Parathyroid adenoma (tissue), 2 donors: ENCODE data around the gene ADCY2.

Source experiments
- H2AFZ ChIP-seq: fragments of 300-600 bp; sonication (generic); one replicate; pipeline ENCODE4 v1.7.0; 2017; ENCODE audit warnings: antibody characterized with exemption, mild to moderate bottlenecking
- H3K27ac ChIP-seq: fragments of 300-600 bp; sonication (generic); one replicate; pipeline ENCODE4 v1.7.0; 2017
- H3K27me3 ChIP-seq: fragments of 300-600 bp; sonication (generic); one replicate; pipeline ENCODE4 v1.7.0; 2017; ENCODE audit warnings: low read length; ENCODE audit not compliant: control insufficient read depth, insufficient read depth
- H3K36me3 ChIP-seq: fragments of 300-600 bp; sonication (generic); one replicate; pipeline ENCODE4 v1.7.0; 2017; ENCODE audit warnings: low read length; ENCODE audit not compliant: control insufficient read depth, insufficient read depth
- H3K4me1 ChIP-seq: fragments of 300-600 bp; sonication (generic); one replicate; pipeline ENCODE4 v1.7.0; 2017; ENCODE audit warnings: control low read depth
- H3K4me2 ChIP-seq: fragments of 300-600 bp; sonication (generic); one replicate; pipeline ENCODE4 v1.7.0; 2017; ENCODE audit warnings: low read length
- H3K4me3 ChIP-seq: fragments of 300-600 bp; sonication (generic); one replicate; pipeline ENCODE4 v1.7.0; 2017; ENCODE audit warnings: low read depth, low read length
- H3K79me2 ChIP-seq: fragments of 300-600 bp; sonication (generic); one replicate; pipeline ENCODE4 v1.7.0; 2017; ENCODE audit warnings: control low read depth
- H3K9ac ChIP-seq: fragments of 300-600 bp; sonication (generic); one replicate; pipeline ENCODE4 v1.7.0; 2017; ENCODE audit warnings: mild to moderate bottlenecking
- H3K9me3 ChIP-seq: fragments of 300-600 bp; sonication (generic); one replicate; pipeline ENCODE4 v1.7.0; 2017; ENCODE audit warnings: low read length; ENCODE audit not compliant: control insufficient read depth
- TF ChIP-seq, protein P1 (sequence below): fragments of 300-600 bp; sonication (generic); IDR thresholded peaks from one replicate; pipeline ENCODE4 v1.7.0; 2017; ENCODE audit warnings: antibody characterized with exemption, mild to moderate bottlenecking
- donor health status: primary hyperparathyroidism.

The ADCY2 gene

DNA sequence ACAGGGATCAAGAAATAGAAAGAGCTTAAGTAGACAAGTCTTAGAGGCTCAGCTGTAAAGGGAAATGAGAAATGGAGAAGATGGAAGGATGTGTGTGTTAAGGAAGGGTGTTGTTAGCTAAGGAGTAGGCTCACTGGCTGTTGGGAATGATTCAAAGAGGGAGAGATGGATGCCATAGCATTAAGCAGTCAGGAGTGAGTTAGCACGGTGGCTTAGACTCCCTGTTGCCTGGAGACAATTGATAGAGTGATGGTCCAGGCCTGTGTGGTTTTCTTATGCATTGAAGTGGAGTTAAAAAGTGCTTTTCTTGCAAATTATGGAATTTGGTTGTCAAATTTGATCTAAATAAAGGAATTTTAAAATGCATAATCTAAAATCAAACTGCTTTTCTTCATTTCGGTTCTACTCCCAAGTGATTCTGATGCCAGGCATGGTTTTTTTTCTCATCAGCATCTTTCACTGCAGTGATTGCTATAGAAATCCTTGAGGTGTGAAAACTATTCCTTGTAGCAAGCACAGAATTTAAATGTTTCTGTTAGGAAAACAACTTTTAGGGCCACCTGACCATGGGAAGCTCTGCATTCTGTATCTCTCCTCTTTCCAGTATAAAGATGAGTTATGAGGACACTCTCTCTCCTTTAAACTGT is 214.7 kb downstream of the ADCY2 start:
- H3K9ac ChIP-seq, result no peak overlapping the region
- no peak overlapping the region for H3K4me3 ChIP-seq
- no peak overlapping the region for H2AFZ ChIP-seq
- H3K36me3 ChIP-seq, result no peaks in the 10 kb centered on the region
- no peak overlapping the region for H3K27ac ChIP-seq
- no peaks in the 10 kb centered on the region for H3K79me2 ChIP-seq
- no peak overlapping the region for H3K4me2 ChIP-seq
- TF ChIP-seq, protein P1, sequence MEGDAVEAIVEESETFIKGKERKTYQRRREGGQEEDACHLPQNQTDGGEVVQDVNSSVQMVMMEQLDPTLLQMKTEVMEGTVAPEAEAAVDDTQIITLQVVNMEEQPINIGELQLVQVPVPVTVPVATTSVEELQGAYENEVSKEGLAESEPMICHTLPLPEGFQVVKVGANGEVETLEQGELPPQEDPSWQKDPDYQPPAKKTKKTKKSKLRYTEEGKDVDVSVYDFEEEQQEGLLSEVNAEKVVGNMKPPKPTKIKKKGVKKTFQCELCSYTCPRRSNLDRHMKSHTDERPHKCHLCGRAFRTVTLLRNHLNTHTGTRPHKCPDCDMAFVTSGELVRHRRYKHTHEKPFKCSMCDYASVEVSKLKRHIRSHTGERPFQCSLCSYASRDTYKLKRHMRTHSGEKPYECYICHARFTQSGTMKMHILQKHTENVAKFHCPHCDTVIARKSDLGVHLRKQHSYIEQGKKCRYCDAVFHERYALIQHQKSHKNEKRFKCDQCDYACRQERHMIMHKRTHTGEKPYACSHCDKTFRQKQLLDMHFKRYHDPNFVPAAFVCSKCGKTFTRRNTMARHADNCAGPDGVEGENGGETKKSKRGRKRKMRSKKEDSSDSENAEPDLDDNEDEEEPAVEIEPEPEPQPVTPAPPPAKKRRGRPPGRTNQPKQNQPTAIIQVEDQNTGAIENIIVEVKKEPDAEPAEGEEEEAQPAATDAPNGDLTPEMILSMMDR, result no peak
- no peaks in the 10 kb centered on the region for H3K9me3 ChIP-seq
- no peaks in the 10 kb centered on the region for H3K4me1 ChIP-seq
- no peaks in the 10 kb centered on the region for H3K27me3 ChIP-seq

DNA sequence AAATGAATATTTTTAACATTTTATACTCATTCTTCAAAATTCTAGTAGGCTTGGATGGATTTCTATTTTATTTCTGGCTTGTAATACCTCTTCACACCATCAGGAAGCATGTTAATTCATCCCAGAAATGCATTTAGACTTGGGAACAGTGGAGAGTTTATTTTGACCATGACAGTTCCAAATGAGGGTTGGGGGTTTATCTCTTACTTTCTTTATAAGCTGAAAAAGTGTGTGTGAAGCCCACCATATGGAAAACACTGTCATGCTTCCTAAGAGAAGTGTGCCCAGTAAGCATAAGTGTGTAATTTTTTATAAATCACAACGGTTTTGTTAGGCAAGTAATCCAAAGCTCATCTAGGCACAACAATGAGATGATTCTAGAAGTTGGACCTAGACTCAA is 215.6 kb downstream of the ADCY2 start:
- Histone ChIP-seq H3K27ac (no peak overlapping the region), H3K4me3 (no peak overlapping the region), H3K27me3 (no peaks in the 10 kb centered on the region)

DNA sequence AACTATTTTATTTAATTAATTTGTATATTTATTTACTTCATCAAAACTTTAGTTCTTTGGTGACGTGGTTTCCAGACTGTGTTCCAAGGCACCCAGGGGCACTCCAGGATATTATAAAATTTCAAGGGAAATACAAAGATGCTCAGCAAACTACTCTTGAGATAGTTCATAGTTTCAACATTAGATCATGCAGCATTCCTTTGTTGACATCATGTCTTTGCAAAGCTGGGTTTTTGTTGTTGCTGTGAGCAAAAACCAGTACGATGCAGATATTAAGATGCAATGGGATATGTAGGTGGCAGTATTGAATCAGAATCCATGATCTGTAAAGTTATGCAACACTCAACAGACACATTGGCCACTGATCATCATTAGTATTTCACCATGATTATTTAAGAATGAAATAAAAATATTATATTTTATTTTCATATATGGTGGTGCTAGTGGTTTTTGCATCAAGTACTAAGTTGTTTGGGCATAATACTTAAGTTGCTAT is 219.7 kb downstream of the ADCY2 start:
- Histone ChIP-seq H3K4me3 (no peak overlapping the region), H3K27me3 (no peaks in the 10 kb centered on the region), H3K4me2 (no peak overlapping the region), H3K9ac (no peak overlapping the region), H2AFZ (no peak overlapping the region), H3K36me3 (no peaks in the 10 kb centered on the region), H3K9me3 (no peaks in the 10 kb centered on the region), H3K79me2 (no peaks in the 10 kb centered on the region), H3K4me1 (no peaks in the 10 kb centered on the region), H3K27ac (no peak overlapping the region)
- TF ChIP-seq, protein P1, result no peak

More for the DNA sequence above, 215.6 kb downstream of the ADCY2 start:
- no peaks in the 10 kb centered on the region for H3K79me2 ChIP-seq
- no peak overlapping the region for H3K4me2 ChIP-seq
- H3K4me1 ChIP-seq, result no peaks in the 10 kb centered on the region
- no peaks in the 10 kb centered on the region for H3K36me3 ChIP-seq
- no peaks in the 10 kb centered on the region for H3K9me3 ChIP-seq
- TF ChIP-seq, protein P1, result no peak
- no peak overlapping the region for H2AFZ ChIP-seq
- no peak overlapping the region for H3K9ac ChIP-seq

DNA sequence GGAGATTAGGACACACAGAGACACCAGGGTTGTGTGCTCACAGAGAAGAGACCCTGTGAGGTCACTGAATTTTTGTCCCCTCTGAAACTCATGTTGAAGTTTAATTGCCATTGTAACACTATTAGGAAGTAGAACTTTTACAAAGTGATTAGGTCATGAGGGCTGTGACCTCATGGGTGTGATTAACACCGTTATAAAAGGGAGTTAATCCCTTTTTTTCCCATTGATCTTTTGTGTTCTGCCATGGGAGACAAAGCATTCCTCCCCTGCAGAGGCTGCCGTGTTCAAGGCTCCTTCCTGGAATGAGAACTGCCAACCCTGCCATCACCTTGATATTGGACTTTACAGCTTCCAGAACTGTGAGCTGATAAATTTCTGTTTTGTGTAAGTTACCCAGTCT is 221.0 kb downstream of the ADCY2 start:
- Histone ChIP-seq H3K27me3 (no peaks in the 10 kb centered on the region), H2AFZ (no peak overlapping the region), H3K36me3 (no peaks in the 10 kb centered on the region), H3K4me3 (no peak overlapping the region), H3K9me3 (no peaks in the 10 kb centered on the region), H3K79me2 (no peaks in the 10 kb centered on the region), H3K27ac (no peak overlapping the region), H3K4me1 (no peaks in the 10 kb centered on the region), H3K4me2 (no peak overlapping the region), H3K9ac (no peak overlapping the region)
- TF ChIP-seq, protein P1, result no peak

DNA sequence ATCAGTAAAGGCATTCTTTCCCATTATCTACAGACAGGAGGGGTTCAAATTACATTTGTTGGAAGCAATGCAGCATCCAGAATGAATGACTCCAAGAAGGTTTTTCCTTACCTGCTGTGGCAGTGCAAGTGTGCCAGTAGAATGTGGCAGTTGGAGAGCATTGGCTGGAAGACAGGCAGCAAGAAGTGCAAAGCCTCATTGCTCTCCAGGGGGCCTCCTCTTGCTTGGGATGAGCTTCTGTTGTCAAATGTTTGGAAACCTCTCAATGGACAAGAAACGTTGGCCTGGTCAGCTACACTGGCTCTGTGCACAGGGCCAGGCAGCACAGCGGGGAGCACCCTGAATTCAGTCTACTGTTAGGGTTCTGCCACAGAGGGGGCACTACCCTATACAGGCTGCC is 226.6 kb downstream of the ADCY2 start:
- H3K9ac ChIP-seq, result no peak overlapping the region
- H3K27me3 ChIP-seq, result no peaks in the 10 kb centered on the region
- no peak overlapping the region for H2AFZ ChIP-seq
- TF ChIP-seq, protein P1, result no peak
- no peaks in the 10 kb centered on the region for H3K36me3 ChIP-seq
- H3K79me2 ChIP-seq, result no peaks in the 10 kb centered on the region
- H3K9me3 ChIP-seq, result no peaks in the 10 kb centered on the region
- no peak overlapping the region for H3K27ac ChIP-seq
- no peak overlapping the region for H3K4me2 ChIP-seq
- H3K4me1 ChIP-seq, result no peaks in the 10 kb centered on the region
- H3K4me3 ChIP-seq, result no peak overlapping the region
